T-helper 1 cell treated with Interleukin-12 subunit alpha and Interleukin-12 subunit beta and Interleukin-4 antibody, amounts not matched to agents 30 μg/mL and 1 μg/mL, for 36 hours (primary cell): ENCODE measurements around the gene ADD1.
"Not testable (repeated sequence)": the region's sequence is repeated elsewhere in the genome, so short reads cannot be mapped to it uniquely, and the experiment has no call there.

Source experiments
- H3K27ac Mint-ChIP-seq: one replicate; pipeline ENCODE4 v1.8.0; 2021; ENCODE audit warnings: mild to moderate bottlenecking, mixed read lengths
- H3K27me3 Mint-ChIP-seq: one replicate; pipeline ENCODE4 v1.8.0; 2021; ENCODE audit warnings: low read depth, mixed read lengths
- H3K36me3 Mint-ChIP-seq: one replicate; pipeline ENCODE4 v1.8.0; 2021; ENCODE audit warnings: low read depth, mixed read lengths
- H3K4me1 Mint-ChIP-seq: one replicate; pipeline ENCODE4 v1.8.0; 2021; ENCODE audit warnings: low read depth, mixed read lengths
- H3K4me3 Mint-ChIP-seq: one replicate; pipeline ENCODE4 v1.8.0; 2021; ENCODE audit warnings: mild to moderate bottlenecking, moderate library complexity, mixed read lengths
- H3K9me3 Mint-ChIP-seq: one replicate; pipeline ENCODE4 v1.8.0; 2021; ENCODE audit warnings: mixed read lengths

ADD1 gene

DNA sequence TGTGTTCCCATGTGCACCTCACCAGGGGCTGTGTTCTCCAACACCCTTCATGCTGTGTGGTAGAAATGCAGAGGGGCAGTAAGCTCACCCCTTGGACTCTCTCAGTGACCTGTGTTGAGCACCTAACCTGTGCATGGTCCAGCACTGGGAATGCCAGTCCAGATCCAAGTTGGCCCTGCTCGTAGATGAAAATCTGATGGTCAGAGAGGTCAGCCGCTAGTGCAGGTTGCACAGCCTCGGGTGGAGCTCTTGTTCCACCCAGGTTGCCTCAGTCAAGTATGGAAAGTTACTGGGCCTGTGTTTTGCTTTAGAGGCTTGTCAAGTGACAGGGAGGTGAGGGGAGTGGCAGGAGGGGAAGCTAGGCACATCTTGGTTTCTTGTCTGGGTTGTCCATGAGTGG is 68.2 kb downstream of the ADD1 start:
- Mint-ChIP-seq H3K27ac (no peak overlapping the region), H3K4me3 (no peak overlapping the region), H3K27me3 (no peaks in the 10 kb centered on the region), H3K36me3 (peaks cover 44% of the 10 kb centered on the region), H3K4me1 (peaks cover 10% of the 10 kb centered on the region), H3K9me3 (no peaks in the 10 kb centered on the region)

DNA sequence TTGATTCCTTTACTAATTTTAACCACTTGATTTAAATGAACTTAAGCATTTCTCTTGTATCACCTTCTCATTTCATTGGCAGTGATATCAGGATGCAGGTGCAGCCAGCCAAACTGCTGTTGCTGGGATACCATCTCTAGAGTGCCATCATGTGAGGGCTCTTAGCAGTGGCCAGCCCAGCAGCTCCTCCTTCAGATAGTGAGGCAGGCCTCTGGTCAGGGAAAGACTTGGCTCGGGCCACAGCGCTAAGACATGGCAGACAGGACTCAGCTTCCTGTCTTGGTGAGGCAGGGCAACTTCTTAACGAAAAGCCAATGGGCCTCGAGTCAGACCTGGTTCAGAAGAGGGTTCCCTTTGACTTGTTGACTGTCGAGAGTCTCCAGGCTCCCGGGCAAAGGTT is 69.5 kb downstream of the ADD1 start:
- Mint-ChIP-seq H3K9me3 (peaks cover 6% of the 10 kb centered on the region), H3K27me3 (no peaks in the 10 kb centered on the region), H3K4me3 (no peak overlapping the region), H3K27ac (no peak overlapping the region), H3K36me3 (peaks cover 48% of the 10 kb centered on the region), H3K4me1 (peaks cover 18% of the 10 kb centered on the region)

DNA sequence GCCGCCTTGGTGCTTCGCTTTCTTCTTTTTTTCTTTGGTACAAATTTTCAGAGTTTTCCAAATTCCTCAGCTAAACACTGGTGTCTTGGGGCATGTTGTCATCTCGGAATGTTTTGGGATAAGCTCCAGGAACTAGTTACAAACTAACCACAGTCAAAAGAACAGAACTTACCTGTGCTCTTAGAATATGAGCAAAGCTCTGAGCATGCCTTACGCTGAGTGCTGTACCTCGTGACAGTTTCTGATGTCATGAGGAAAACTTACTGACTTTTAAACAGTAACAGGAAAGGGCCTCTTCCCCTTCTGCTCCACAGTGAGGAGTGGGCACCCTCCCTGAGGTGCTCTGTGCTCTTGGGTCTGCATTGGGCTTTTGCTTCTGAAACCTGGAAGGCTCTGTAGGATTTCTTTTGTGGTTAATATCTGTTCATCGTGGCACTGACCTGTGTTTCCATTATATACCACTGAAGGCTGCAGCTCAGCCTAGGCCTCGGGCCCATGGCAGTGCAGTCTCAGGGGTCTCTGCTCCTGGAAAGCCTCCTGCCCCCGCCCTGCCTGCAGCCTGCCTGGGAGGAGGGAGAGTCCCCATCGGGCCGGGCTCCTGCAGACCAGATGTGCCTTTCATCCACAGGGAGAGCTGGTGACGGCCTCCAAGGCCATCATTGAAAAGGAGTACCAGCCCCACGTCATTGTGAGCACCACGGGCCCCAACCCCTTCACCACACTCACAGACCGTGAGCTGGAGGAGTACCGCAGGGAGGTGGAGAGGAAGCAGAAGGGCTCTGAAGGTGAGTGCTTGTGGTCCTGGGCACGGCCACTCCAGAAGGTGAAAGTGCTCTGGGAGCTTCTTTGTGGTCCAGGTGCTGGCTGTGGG is 70.8 kb downstream of the ADD1 start:
- Mint-ChIP-seq H3K27me3 (no peaks in the 10 kb centered on the region), H3K4me3 (no peak overlapping the region), H3K9me3 (peaks cover 8% of the 10 kb centered on the region), H3K36me3 (peaks cover 51% of the 10 kb centered on the region), H3K4me1 (peaks cover 20% of the 10 kb centered on the region), H3K27ac (peak overlapping the region; percentile 26)

DNA sequence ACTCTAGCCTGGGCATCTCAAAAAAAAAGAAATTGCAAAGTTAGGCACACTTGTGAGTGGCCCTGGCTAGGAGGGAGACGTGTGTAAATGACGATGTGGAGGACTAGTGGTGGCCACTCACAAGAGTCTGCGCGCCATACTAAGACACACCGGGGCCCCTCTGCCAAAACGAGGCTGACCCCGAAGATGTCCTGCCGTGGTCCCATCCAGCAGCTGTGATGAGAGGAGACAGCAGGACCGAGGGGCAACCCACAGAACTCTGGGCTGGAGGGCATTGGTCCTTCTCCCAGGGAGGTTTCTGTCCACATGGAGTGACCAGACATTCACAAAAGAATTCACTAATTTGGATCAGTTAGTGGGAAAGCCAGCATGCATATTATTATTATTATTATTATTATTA is 72.1 kb downstream of the ADD1 start:
- no peaks in the 10 kb centered on the region for H3K27me3 Mint-ChIP-seq
- H3K27ac Mint-ChIP-seq = no peak overlapping the region
- H3K36me3 Mint-ChIP-seq = peaks cover 55% of the 10 kb centered on the region
- peaks cover 13% of the 10 kb centered on the region for H3K9me3 Mint-ChIP-seq
- peaks cover 21% of the 10 kb centered on the region for H3K4me1 Mint-ChIP-seq
- no peak overlapping the region for H3K4me3 Mint-ChIP-seq

DNA sequence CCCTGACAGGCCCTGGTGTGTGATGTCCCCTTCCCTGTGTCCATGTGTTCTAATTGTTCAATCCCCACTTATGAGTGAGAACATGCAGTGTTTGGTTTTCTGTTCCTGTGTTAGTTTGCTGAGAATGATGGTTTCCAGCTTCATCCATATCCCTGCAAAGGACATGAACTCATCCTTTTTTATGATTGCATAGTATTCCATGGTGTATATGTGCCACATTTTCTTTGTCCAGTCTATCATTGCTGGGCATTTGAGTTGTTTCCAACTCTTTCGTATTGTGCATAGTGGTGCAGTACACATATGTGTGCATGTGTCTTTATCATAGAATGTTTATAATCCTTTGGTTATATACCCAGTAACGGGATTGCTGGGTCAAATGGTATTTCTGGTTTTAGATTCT is 73.1 kb downstream of the ADD1 start:
- H3K4me1 Mint-ChIP-seq = peaks cover 26% of the 10 kb centered on the region
- H3K27me3 Mint-ChIP-seq, H3K4me3 Mint-ChIP-seq, H3K27ac Mint-ChIP-seq: not testable (repeated sequence)
- peaks cover 59% of the 10 kb centered on the region for H3K36me3 Mint-ChIP-seq
- peaks cover 13% of the 10 kb centered on the region for H3K9me3 Mint-ChIP-seq

DNA sequence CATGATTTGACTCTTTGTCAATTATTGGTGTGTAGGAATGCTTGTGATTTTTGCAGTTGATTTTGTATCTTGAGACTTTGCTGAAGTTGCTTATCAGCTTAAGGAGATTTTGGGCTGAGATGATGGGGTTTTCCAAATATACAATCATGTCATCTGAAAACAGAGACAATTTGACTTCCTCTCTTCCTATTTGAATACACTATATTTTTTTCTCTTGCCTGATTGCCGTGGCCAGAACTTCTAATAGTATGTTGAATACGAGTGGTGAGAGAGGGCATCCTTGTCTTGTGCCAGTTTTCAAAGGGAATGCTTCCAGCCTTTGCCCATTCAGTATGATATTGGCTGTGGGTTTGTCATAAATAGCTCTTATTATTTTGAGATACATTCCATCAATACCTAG is 74.7 kb downstream of the ADD1 start:
- H3K27me3 Mint-ChIP-seq, H3K4me3 Mint-ChIP-seq, H3K27ac Mint-ChIP-seq: not testable (repeated sequence)
- Mint-ChIP-seq H3K4me1 (peaks cover 39% of the 10 kb centered on the region), H3K36me3 (peaks cover 70% of the 10 kb centered on the region), H3K9me3 (peaks cover 13% of the 10 kb centered on the region)

DNA sequence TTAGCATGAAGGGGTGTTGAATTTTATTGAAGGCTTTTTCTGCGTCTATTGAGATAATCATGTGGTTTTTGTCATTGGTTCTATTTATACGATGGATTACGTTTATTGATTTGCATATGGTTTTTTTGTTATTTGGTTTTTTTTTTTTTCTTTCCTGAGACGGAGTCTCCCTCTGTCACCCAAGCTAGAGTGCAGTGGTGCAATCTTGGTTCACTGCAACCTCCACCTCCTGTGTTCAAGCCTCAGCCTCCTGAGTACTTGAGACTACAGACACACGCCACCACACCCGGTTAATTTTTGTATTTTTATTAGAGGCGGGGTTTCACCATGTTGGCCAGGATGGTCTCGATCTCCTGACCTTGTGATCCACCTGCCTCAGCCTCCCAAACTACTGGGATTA is 75.1 kb downstream of the ADD1 start:
- not testable (repeated sequence) for H3K27me3 Mint-ChIP-seq, H3K4me3 Mint-ChIP-seq, H3K27ac Mint-ChIP-seq
- Mint-ChIP-seq H3K36me3 (peaks cover 74% of the 10 kb centered on the region), H3K9me3 (peaks cover 13% of the 10 kb centered on the region), H3K4me1 (peaks cover 43% of the 10 kb centered on the region)

DNA sequence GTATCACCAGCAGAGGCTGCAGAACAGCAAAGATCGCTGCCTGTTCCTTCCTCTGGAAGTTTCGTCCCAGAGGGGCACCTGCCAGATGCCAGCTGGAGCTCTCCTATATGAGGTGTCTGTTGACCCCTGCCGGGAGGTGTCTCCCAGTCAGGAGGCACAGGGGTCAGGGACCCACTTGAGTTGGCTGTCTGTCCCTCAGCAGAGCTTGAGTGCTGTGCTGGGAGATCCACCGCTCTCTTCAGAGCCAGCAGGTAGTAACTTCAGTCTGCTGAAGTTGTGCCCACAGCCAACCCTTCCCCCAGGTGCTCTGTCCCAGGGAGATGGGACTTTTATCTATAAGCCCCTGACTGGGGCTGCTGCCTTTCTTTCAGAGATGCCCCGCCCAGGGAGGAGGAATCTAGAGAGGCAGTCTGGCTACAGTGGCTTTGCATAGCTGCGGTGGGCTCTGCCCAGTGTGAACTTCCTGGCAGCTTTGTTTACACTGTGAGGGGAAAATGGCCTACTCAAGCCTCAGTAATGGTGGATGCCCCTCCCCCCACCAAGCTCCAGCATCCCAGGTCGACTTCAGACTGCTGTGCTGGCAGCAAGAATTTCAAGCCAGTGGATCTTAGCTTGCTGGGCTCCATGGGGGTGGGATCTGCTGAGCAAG is 78.9 kb downstream of the ADD1 start:
- H3K27ac Mint-ChIP-seq = peak overlapping the region; percentile 52
- not testable (repeated sequence) for H3K9me3 Mint-ChIP-seq, H3K27me3 Mint-ChIP-seq
- peaks cover 57% of the 10 kb centered on the region for H3K36me3 Mint-ChIP-seq
- peaks cover 34% of the 10 kb centered on the region for H3K4me1 Mint-ChIP-seq
- H3K4me3 Mint-ChIP-seq = peak overlapping the region; percentile 36

DNA sequence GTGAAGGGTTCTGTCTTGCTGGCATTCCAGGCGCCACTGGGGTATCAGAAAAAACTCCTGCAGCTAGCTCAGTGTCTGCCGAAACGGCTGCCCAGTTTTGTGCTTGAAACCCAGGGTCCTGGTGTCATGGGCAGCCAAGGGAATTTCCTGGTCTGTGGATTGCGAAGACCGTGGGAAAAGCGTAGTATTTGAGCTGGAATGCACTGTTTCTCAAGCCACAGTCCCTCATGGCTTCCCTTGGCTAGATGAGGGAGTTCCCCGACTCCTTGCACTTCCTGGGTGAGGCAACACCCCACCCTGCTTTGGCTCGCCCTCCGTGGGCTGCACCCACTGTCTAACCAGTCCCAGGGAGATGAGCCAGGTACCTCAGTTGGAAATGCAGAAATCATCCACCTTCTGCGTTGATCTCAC is 79.5 kb downstream of the ADD1 start:
- peaks cover 7% of the 10 kb centered on the region for H3K9me3 Mint-ChIP-seq
- peaks cover 30% of the 10 kb centered on the region for H3K4me1 Mint-ChIP-seq
- peaks cover 53% of the 10 kb centered on the region for H3K36me3 Mint-ChIP-seq
- peak overlapping the region; percentile 20 for H3K4me3 Mint-ChIP-seq
- H3K27me3 Mint-ChIP-seq = no peaks in the 10 kb centered on the region
- peak overlapping the region; percentile 83 for H3K27ac Mint-ChIP-seq

DNA sequence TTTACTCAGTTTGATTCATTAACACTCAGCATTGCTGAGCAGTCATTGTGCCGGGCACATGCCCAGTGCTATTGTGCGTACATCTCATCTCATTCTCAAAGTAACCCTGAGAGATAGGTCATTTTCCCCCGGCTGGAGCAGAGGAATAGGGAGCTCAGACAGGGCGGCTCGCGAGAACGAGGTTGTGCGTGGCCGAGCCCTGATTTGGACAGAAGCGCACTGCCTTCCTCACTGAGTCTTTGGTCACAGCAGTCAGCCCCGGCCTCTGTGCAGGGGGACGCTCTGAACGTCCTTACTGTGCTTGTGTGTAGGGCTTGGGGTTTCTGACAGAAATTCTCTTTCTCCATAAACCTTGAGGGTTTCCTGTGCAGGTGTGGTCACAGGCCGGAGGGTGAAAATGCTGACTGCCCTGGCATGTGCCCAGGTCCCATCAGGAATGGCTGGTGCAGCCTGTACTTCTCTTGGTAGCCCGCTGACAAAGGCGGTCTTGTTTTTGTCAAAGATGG is 80.1 kb downstream of the ADD1 start:
- Mint-ChIP-seq H3K36me3 (peaks cover 49% of the 10 kb centered on the region), H3K9me3 (peaks cover 7% of the 10 kb centered on the region), H3K27ac (peak overlapping the region; percentile 83), H3K4me3 (peak overlapping the region; percentile 20), H3K4me1 (peaks cover 26% of the 10 kb centered on the region), H3K27me3 (no peaks in the 10 kb centered on the region)

DNA sequence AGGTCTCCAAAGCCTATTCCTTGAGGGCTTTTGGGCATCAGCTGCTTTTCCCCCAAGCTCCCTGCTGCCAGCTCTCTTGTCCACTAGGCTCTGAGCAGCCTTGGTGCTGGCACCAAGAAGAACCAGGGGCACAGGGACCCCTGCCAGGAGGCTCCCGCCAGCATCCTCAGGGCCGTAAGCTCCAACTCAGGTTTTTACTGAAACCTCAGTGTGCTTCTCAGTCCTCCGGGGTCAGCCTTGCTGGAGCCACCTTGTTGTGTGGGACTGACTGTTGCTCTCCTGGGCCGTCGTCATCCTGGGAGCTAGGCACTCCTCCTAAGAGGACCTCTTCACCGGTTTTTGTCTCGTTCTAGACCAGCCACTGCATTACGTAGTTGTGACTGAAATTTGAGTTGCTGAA is 80.6 kb downstream of the ADD1 start:
- no peaks in the 10 kb centered on the region for H3K27me3 Mint-ChIP-seq
- H3K36me3 Mint-ChIP-seq = peaks cover 50% of the 10 kb centered on the region
- no peak overlapping the region for H3K27ac Mint-ChIP-seq
- H3K9me3 Mint-ChIP-seq = peaks cover 7% of the 10 kb centered on the region
- H3K4me3 Mint-ChIP-seq = no peak overlapping the region
- peaks cover 26% of the 10 kb centered on the region for H3K4me1 Mint-ChIP-seq

DNA sequence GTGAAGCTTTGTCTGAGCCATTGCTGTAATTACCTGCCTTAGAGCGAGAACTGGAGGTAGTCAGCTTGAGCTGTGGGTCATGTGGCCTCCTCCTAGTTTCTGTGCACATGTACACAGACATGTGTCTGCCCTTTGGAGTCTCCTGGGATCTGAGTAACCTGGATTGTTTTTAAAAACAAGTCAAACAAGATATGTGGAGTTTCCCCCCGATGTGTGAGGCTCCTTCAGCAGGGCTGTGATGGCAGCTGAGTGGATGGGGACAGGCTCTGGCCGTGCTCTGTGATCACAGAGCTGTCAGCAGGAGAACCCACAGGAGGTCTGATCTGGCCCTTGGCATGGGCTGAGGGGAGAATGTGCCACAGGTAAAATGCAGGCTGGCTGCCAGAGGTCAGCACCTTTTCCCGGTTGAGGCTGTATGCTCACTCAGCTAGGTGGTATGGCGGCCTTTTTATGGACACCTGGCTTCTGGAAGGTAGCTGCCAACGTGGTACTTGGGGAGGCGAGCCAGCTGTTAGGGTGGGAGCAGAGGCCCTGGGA is 81.2 kb downstream of the ADD1 start:
- H3K27me3 Mint-ChIP-seq = no peaks in the 10 kb centered on the region
- peak overlapping the region; percentile 15 for H3K27ac Mint-ChIP-seq
- H3K4me1 Mint-ChIP-seq = peaks cover 26% of the 10 kb centered on the region
- H3K36me3 Mint-ChIP-seq = peaks cover 44% of the 10 kb centered on the region
- peaks cover 2% of the 10 kb centered on the region for H3K9me3 Mint-ChIP-seq
- H3K4me3 Mint-ChIP-seq = no peak overlapping the region

DNA sequence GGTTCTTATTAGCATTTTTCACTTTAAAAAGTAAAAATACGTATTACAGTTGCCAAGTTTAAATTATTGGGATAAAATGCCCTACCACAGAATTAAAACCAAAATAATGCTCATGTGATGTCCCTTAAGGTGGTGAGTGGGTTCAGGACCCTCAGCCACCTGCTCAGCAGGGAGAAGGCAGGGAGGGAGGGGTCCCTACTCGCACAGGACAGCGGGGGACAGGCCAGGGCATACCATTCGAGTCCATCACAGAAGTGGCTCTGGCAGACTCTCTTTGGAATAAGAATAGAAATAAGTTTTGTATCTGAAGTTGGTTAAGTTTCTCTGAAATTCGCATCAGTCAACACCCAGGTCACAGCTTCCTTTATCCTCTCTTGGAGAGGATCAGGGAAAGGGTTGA is 81.9 kb downstream of the ADD1 start:
- Mint-ChIP-seq H3K27ac (no peak overlapping the region), H3K4me1 (peaks cover 25% of the 10 kb centered on the region), H3K4me3 (no peak overlapping the region), H3K27me3 (no peaks in the 10 kb centered on the region), H3K36me3 (peaks cover 38% of the 10 kb centered on the region), H3K9me3 (no peaks in the 10 kb centered on the region)

DNA sequence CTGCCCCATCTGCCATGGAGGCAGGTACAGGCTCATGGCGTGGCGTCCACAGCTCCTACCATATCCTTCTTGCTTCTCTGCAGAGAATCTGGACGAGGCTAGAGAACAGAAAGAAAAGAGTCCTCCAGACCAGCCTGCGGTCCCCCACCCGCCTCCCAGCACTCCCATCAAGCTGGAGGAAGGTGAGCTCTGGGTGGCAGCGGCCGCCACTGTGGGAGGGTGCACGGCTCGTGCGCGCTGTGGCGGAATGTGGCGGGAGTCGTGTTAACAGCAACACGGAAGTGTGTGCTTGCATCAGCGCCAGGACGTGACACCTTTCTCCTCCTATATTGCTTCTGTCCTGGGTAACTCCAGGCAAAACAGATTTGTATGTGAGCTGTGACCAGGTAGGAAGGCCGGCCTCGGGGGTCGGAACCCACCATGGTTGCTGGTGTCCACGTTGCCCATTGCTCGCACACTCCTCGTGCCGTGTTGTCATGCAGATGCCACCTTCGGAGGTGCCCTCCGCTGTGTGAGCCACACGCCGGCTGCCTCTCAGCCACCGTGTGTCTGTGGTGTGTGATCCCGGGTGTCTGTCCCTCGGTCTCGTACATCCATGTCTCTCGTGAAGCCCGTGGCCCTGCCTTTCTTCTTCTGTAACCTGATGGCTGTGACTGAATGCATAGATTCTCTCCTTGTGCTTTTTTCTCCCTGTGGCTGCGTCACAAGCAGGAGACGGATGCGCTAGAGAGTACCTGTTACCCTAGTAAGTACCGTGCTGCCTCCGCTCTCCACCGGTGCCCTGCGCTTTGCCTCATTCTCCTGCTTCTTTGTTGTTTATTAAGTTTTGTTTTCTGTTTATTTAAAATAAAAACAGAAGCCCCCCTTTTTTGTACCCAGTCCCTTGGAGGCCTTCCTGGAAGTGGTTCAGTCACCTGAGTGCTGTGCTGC is 82.6 kb downstream of the ADD1 start:
- Mint-ChIP-seq H3K4me3 (no peak overlapping the region), H3K27me3 (no peaks in the 10 kb centered on the region), H3K36me3 (peaks cover 34% of the 10 kb centered on the region), H3K9me3 (no peaks in the 10 kb centered on the region), H3K27ac (peak overlapping the region; percentile 36), H3K4me1 (peaks cover 21% of the 10 kb centered on the region)
